ENCODE results near the gene BBOF1. TPM values are rescaled to one million over a fixed set of nuclear protein-coding genes. Genes with fewer than 3 reads are reported as not detected.

Gene BBOF1
- total and polyA plus RNA-seq, 8 donors, result 1.8 to 13.0 (median 4.0) TPM; not detected in 2

GRCh38 chr14:74034572-74034971 lies 15.4 kb downstream of the BBOF1 start:
- H3K4me3 ChIP-seq, result no peak overlapping the region
- no peak overlapping the region for H3K27ac ChIP-seq
- peaks cover 0 to 33% (median 1%) of the 10 kb centered on the region in 4 donors for H3K36me3 ChIP-seq
- no peaks in the 10 kb centered on the region for H3K9me3 ChIP-seq
- H3K27me3 ChIP-seq, result no peaks in the 10 kb centered on the region
- 80 to 95% (median 90%) methylated on average over 3 of the region's 3 CpGs for WGBS, 5 donors
- no peak for DNase-seq
- TF ChIP-seq POLR2AphosphoS5 (IDR thresholded peaks at IDR 0.05), result no peak
- no peak for TF ChIP-seq POLR2A (IDR thresholded peaks at IDR 0.05)
- TF ChIP-seq EP300 (IDR thresholded peaks at IDR 0.05), result no peak
- no peak for TF ChIP-seq CTCF (IDR thresholded peaks at IDR 0.05)
- intact Hi-C loops (cut with DNase I; ENCODE audit: low total_unique reads), result no loop called here
- H3K4me1 ChIP-seq, result no peaks in the 10 kb centered on the region

- Histone ChIP-seq H3K27me3 (no peaks in the 10 kb centered on the region), H3K36me3 (peaks cover 0 to 33% (median 1%) of the 10 kb centered on the region in 4 donors), H3K4me3 (no peak overlapping the region), H3K9me3 (no peaks in the 10 kb centered on the region), H3K27ac (no peak overlapping the region), H3K4me1 (no peaks in the 10 kb centered on the region)
- TF ChIP-seq CTCF (IDR thresholded peaks at IDR 0.05), result no peak
- TF ChIP-seq POLR2A (IDR thresholded peaks at IDR 0.05), result no peak
- no peak for TF ChIP-seq EP300 (IDR thresholded peaks at IDR 0.05)
- no peak for TF ChIP-seq POLR2AphosphoS5 (IDR thresholded peaks at IDR 0.05)
- DNase-seq, result no peak
- 90 to 95% (median 94%) methylated on average over 4 of the region's 4 CpGs for WGBS, 5 donors
- intact Hi-C loops (cut with DNase I; ENCODE audit: low total_unique reads), result no loop called here
These were observed 16.4 kb downstream of the BBOF1 start for GRCh38 chr14:74035556-74035955.

DNA sequence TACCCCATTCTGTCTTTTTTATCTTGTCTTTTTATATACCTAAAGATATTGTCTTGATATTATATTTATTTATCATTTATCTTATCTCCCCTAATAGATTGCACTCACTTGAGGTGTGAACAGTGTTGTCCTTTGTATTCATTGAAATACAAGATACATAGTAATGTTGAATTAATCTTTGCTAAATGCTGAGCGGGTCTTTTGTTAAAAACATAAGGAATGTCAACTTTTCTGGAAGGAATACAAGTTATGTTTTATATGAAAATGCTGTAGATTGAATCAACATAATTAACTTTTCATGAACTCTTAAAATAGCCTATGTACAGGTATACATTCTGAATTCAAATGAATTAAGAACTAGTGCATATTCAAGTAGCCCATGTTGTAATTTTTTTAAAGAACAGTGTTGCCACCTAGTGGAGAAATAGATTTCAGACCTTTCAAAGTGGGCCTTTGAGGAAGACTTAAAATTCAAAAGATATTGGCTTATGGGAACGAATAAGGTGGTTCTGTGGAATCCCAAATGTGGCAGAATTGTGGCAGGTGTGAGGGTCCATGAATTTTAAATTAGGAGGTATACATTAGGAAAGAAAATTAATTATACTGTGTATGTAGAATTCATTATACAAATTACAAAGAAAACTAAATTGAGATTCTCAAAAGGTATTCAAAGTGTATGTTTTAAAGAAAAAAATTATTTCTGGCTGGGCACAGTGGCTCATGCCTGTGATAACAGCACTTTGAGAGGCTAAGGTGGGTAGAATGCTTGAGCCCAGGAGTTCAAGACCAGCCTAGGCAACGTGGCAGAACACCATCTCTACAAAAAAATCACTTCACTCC lies 19.1 kb downstream of the BBOF1 start:
- H3K4me1 ChIP-seq, result no peaks in the 10 kb centered on the region
- no peaks in the 10 kb centered on the region for H3K9me3 ChIP-seq
- no peak overlapping the region for H3K4me3 ChIP-seq
- peaks cover 0 to 43% (median 3%) of the 10 kb centered on the region in 4 donors for H3K36me3 ChIP-seq
- TF ChIP-seq POLR2A (IDR thresholded peaks at IDR 0.05) (no peak), CTCF (IDR thresholded peaks at IDR 0.05) (peak in 5 of 7 experiments; percentile 22 to 70 (median 57)), EP300 (IDR thresholded peaks at IDR 0.05) (no peak)
- H3K27me3 ChIP-seq, result no peaks in the 10 kb centered on the region
- DNase-seq, result peak in 1 of 2 donors; percentile 72
- 60 to 69% (median 64%) methylated on average over 3 of the region's 3 CpGs for WGBS, 5 donors
- no peak overlapping the region for H3K27ac ChIP-seq
- intact Hi-C loops (cut with DNase I; ENCODE audit: low total_unique reads), result no loop called here

GRCh38 chr14:74042296-74042695 lies 23.1 kb downstream of the BBOF1 start:
- Histone ChIP-seq H3K27me3 (no peaks in the 10 kb centered on the region), H3K4me3 (no peak overlapping the region), H3K27ac (no peak overlapping the region), H3K4me1 (no peaks in the 10 kb centered on the region), H3K9me3 (no peaks in the 10 kb centered on the region), H3K36me3 (peaks cover 0 to 46% (median 2%) of the 10 kb centered on the region in 4 donors)
- DNase-seq, result no peak
- WGBS, 5 donors, result 32 to 73% (median 57%) methylated on average over 2 of the region's 2 CpGs
- intact Hi-C loops (cut with DNase I; ENCODE audit: low total_unique reads), result no loop called here
- no peak for TF ChIP-seq CTCF (IDR thresholded peaks at IDR 0.05)

Data from stomach (tissue), 9 donors.